HG02943 (cell line): ENCODE results near the gene BRME1.
"Not testable (repeated sequence)": the region's sequence is repeated elsewhere in the genome, so short reads cannot be mapped to it uniquely, and the experiment has no call there.

ENCODE experiments used
- ATAC-seq: cut with Tn5 transposase; IDR thresholded peaks from one replicate; pipeline ENCODE4 v1.9.1; 2021; ENCODE audit warnings: mild to moderate bottlenecking, low read depth, moderate library complexity; ENCODE audit not compliant: unreplicated experiment

Gene BRME1

DNA sequence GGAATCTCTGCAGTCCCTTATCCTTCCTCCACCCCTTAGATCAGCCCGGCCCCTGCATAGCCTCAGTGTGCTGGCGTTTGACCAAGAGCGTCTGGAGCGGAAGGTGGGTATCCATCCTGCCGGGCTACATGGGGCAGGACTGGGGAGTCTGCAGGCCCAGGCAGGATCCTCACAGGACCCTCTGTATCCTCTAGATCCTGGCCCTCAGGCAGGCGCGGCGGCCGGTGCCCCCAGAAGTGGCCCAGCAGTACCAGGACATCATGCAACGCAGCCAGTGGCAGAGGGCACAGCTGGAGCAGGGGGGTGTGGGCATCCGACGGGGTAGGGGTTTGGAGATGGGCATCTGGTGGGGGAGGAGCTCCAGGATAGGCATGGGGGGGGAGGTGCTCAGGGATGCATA lies 23.4 kb upstream of the BRME1 start:
- no peak for ATAC-seq

DNA sequence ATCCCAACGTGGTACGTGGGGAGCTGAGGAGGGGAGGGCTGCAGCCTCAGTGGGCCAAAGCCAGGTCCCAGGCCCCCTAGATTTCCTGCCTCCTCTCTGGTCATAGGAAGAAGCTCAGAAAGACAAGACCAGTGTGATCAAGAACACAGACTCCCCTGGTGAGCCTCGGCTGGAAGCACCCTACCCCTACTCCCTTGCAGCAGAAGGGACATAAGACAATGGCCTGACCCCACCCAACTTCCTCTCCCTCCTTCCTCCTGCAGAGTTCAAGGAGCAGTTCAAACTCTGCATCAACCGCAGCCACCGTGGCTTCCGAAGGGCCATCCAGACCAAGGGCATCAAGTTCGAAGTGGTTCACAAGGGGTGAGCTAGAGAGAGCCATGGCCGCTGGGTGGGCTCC lies 20.8 kb upstream of the BRME1 start:
- no peak for ATAC-seq

DNA sequence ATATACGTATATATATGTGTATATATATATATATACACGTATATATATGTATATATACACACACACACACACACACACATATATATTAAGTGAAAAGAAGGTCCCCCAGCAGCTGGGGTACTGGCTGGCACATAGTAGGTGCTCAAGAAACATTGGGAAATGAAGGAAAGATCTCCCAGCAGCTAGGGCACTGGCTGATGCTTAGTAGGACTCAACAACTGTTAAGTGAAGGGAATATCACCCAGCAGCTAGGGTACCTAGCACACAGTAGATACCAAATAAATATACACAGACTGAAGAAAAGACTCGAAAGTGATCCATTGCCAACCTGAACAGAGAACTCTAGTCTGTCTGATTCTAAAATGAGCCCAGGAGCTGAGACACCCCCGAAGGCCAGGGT lies 20.1 kb upstream of the BRME1 start:
- no peak for ATAC-seq

DNA sequence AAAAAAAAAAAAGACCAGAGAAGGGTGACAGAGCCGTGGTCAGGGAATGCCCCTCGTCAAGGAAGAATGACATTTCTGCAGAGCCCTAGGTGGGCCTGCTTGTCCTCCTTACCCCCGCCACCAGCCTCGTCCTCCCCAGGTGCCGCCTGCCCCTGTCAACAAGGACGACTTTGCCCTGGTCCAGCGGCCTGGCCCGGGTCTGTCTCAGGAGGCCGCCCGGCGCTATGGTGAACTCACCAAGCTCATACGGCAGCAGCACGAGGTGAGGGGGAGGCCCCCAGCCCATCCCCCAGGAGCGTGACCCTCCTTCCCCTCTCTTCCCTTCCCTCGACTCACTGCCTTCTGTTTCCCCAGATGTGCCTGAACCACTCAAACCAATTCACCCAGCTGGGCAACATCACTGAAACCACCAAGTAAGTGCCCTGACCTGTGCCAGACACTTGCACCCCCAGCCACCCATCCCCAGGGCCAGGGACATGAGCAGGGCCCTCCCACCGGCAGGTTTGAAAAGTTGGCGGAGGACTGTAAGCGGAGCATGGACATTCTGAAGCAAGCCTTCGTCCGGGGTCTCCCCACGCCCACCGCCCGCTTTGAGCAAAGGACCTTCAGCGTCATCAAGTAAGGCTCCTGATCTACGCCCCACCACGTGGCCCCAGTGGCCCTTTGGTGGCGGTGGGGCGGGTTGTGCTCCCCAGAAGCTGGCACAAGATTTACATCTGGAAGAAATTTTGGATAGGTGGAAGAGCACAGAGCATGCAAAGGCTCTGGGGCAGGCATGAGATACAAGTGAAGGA lies 17.5 kb upstream of the BRME1 start:
- no peak for ATAC-seq

DNA sequence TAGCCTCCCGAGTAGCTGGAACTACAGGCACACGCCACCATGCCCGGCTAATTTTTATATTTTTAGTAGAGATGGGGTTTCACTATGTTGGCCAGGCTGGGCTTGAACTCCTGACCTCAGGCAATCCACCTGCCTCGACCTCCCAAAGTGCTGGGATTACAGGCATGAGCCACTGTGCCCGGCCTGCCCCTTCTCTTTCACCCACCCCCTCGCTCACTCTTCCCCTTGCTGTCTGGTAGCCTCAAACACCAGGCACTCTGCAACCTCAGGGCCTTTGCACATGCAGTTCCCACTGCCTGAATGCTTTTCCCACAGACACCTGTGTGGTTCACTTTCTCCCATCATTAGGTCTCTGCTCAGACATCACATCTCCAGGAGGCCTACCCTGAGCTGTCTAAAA lies 16.2 kb upstream of the BRME1 start:
- ATAC-seq: not testable (repeated sequence)

DNA sequence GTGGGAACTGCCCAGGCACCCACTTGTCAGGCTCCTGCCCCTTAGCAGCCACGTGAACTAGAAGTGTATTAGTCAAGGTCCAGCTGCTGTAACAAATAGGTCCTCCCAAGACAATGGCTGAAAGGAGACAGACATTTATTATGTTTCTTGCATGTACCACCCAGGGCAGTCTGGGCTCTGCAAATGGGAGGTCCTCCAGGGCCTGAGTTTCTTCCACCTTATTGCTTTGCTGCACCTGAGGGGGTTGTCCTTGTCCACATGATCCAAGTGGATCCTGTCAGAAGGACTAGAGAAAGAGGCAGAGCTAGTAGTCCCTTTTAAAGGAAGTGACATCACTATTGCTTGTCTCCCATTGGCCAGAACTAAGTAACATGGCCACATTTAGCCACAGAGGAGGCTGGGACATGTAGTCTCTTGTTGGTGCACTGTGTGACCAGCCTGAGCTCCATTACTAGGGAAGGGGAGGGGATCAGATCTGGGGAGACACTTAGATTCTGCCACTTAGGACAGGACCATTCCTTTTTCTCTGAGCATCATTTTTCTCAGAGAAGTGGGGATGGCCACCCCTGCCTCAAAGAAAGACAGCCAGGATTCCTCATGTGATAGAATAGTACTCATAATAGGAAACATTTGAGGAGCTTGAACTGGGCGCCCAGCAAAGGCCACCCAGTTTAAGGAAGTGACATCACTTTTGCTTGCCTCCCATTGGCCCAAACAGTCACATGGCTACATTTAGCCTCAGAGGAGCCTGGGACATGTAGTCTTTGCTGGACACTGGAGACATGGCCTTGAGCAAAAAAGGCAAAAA lies 15.2 kb upstream of the BRME1 start:
- no peak for ATAC-seq

DNA sequence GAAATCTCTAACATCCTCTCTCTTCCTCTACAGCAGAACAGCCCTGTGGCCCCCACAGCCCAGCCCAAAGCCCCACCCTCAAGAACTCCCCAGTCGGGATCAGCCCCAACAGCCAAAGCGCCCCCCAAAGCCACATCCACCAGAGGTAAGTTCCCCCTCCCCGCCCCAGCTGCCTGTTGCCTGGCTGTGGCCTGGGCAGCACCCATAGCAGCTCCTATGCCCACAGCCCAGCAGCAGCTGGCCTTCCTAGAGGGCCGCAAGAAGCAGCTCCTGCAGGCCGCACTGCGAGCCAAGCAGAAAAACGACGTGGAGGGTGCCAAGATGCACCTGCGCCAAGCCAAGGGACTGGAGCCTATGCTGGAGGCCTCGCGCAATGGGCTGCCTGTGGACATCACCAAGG lies 14.6 kb upstream of the BRME1 start:
- ATAC-seq: no peak

DNA sequence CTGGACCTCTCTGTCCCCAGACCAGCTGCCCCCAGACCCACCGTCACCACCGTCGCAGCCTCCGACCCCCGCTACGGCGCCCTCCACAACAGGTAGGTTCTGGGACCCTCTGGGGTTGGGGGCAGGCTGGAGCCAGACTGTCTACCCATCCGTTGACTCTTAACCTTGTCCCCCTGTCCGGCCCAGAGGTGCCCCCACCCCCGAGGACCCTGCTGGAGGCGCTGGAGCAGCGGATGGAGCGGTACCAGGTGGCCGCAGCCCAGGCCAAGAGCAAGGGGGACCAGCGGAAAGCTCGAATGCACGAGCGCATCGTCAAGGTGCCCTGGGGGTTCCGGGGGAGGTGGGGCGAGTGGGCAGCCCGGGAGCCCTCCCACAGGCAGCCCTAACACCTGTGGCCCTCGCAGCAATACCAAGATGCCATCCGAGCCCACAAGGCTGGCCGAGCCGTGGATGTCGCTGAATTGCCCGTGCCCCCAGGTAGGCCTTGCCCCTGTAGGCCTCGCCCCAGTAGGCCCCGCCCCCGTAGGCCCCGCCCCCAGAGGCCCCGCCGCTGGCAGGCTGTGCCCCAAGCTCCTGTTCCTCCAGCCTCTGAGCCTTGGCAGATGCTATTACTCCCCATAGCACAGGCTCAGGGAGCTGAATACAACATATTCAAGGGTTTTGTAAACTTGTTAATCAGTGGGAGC lies 13.0 kb upstream of the BRME1 start:
- ATAC-seq: no peak

DNA sequence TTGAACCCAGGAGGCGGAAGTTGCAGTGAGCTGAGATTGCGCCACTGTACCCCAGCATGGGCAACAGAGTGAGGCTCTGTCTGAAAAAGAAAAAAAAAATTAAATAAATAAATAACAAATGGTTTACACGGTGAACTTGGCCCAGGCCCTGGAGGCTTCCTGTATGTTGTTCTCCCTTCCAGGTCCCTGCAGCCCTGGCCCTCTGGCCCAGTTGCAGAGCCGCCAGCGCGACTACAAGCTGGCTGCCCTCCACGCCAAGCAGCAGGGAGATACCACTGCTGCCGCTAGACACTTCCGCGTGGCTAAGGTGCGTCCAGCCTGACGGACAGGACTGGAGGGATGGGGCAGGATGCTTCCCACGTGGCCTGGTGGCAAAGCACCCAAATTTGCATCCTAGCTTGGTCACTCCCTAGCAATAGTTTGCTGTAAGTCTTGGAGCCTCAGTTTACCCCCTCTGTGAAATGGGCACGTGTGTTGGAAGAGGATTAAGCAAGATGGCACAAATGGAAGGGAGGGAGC lies 12.0 kb upstream of the BRME1 start:
- no peak for ATAC-seq

DNA sequence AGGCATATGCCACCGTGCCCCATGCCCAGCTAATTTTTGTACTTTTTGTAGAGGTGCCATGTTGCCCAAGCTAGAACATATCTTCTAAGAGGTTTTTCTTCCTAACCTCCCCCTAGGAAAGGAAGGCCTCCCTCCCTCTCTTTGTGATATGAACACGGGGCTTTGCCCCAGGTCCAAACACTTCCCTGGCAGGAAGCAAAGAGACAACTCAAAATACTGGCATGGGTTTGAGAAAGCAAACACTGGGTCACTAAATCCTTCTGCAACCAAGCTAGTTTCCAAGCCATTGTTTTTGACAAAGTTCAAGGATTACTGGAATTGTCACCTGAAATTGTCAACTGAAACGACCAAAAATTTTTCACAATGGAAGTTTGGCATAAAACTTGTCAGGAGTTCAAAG lies 8.9 kb upstream of the BRME1 start:
- ATAC-seq: no peak

DNA sequence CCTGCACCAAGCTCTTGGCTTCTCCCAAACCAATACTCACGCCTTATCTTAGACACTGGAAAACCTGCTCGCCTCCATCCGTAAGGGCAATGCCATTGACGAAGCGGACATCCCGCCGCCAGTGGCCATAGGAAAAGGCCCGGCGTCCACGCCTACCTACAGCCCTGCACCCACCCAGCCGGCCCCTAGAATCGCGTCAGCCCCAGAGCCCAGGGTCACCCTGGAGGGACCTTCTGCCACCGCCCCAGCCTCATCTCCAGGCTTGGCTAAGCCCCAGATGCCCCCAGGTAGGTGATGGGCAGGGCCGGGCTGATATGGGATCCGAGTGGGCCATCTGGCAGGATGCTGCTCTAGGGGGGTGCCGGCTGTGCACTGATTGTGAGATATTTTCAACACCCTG lies 7.4 kb upstream of the BRME1 start:
- ATAC-seq: no peak

DNA sequence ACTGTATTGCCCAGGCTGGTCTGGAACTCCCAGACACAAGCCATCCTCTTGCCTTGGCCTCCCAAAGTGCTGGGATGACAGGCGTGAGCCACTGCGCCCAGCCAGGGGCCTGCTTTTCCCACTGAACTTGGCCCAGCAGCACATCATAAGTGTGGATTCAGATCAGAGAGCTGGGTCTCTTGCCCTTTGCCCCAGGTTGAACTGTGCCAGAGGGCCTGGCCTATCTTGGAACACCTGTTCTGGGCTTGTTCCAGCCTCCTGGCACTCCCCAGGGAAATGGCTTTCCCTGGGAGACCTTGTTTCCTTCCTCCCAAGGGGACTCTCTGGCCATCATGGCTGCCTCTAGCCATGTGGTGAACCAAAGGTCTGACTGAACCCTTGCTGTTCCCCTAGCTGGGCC lies 3.5 kb upstream of the BRME1 start:
- ATAC-seq: no peak

DNA sequence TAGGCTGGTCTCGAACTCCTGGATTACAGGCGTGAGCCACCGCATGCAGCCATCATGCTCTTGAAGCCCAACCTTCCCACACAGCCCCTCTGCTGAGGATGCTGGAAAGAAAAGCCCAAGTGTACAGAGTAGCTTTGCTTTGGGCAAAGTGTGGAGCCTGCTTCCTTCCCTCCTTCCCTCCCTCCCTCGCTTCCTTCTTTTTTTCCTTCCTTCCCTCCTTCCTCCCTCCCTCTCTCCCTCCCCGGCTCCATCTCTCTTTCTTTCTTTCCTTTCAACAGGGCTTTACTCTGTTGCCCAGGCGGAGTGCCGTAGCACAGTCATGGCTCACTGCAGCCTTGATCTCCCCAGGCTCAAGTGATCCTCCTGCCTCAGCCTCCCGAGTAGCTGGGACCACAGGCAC lies 2.8 kb upstream of the BRME1 start:
- no peak for ATAC-seq

DNA sequence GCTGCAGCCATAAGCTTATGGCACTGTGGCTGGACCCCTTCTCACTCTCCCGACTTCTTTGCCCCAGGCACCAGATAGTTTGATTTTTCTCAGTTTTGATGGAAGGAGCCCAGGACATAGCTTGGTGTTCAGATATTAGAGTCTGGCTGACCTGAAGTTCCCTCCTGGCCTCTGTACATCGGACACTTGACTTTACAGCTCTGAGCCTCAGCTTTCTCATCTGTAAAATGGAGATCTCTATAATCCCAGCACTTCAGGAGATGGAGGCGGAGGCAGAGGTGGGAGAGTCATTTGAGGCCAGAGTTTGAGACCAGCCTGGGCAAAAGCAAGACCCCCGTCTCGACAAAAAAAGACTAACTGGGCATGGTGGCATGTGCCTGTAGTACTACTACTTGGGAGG lies 993 bp upstream of the BRME1 start:
- ATAC-seq: no peak

DNA sequence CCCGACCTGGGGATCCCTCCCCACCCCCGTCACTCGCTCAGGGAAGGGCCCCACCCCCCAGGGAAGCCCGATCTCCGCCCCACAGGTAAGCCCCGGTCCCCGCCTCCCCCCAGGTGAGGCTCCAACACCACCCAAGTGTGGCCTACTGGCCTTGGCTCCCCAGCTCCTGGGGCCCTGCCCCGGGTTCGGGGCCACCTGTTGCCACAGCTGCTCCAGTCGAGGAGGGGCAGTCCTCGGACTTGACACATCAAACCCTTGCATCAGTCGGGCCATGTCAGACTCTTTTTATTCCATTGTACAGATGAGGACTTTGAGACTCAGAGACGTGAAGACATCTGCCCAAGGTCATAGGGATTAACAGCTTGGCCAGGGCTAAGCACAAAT lies 596 bp upstream of the BRME1 start:
- no peak for ATAC-seq

DNA sequence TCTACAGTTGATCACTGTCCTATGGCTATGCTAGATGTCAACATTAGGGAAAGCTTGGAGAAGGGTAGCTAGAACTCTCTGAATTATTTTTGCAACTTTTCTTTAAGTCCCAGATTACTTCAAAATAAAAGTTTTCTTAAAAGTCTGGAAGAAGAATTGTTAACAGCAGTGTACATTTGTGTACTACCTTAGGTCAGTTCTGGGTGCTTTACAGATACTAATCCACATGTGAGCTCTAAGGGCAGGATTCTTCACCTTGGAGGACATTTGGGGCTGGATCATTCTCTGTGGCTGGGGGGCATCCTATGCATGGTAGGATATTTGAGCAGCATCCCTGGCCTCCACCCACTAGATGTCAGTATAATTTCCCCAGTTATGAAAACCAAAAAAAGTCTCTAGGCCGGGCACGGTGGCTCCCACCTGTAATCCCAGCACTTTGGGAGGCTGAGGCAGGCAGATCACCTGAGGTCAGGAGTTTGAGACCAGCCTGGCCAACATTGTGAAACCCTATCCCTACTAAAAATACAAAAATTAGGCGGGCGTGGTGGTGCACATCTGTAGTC lies 2.8 kb downstream of the BRME1 start:
- no peak for ATAC-seq

DNA sequence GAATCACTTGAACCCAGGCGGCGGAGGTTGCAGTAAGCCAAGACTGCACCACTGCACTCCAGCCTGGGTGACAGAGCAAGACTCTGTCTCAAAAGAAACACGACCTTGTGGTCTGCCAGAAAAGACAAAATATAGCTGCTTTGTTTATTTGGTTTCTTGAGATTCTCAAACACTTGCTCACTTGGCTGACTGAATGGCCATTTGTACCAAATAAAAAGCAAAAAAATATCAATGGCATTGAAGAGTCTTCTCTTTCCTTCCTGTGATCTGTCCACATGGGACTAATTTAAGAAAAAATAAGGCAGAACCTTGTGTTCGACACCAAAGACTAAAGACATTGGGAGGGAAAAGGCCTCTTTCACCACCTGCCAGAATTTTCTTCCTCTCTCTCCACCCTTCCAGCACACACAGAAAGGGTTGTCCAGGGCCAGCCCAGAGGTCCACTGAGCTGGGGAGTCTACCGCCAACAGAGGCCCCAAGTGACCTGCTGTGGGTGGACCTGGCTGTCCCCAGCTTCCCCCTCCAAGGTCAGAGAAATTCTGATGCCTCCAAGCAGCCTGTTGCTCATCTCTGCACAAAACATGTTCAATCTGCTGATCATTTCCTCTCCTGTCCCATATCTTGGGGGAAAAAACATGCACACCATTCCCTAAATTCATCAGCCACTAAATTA lies 5.9 kb downstream of the BRME1 start:
- no peak for ATAC-seq

DNA sequence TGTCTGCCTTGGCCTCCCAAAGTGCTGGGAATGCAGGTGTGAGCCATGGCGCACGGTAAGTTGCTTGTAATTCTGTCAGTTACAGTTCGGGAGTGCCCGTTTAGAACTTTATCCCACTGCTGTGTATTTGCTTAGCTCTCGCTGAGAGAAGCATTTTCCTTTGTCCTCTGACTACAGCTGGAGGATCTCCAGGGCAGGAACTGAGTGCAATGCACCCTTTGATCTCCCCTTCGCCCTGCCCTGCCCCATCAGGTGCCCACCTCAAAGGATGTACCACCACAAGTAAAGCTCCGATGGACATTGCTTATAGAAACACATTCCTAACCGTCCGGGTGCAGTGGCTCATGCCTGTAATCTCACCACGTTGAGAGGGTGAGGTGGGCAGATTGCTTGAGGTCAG lies 6.5 kb downstream of the BRME1 start:
- ATAC-seq: no peak

DNA sequence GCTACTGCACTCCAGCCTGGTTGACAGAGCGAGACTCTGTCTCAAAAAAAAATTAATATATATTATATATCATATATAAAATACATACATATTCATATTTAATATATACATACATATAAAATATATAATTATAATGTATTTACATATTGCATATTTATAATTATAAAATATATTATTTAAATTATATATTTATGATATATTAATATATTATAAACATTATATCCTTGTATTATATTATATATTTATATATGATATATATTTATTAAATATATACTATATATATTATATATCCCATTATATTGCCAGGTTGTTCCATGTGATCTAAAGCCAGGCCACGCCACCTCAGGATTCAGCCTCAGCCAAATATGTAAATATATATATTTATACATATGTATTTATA lies 9.7 kb downstream of the BRME1 start:
- no peak for ATAC-seq

DNA sequence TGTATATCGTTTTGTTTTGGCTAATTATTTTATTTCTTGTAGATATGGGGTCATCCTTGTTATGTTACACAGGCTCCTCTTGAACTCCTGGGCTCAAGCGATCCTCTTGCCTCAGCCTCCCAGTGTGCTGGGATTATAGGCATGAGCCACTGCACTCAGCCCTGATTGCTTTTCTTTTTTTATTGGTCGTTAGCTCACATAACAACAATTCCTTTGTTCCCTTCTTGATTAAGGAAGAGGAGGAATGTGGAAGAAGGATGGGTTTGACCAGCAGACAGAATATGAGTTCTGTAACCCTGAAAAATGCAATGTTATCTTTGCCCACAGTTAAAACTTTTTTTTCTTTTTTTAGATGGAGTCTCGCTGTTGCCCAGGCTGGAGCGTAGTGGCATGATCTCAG lies 11.4 kb downstream of the BRME1 start:
- ATAC-seq: no peak
